ENCODE data around the gene DHRS7B. TPM values are rescaled to one million over a fixed set of nuclear protein-coding genes. Genes with fewer than 3 reads are reported as not detected.
A peak's percentile ranks its signal among the peaks of the same experiment; 100 is the strongest.

Gene DHRS7B
- polyA plus RNA-seq, 1 of the 3 experiments (the other 2 are of a cell fraction): 17.8 TPM

DNA sequence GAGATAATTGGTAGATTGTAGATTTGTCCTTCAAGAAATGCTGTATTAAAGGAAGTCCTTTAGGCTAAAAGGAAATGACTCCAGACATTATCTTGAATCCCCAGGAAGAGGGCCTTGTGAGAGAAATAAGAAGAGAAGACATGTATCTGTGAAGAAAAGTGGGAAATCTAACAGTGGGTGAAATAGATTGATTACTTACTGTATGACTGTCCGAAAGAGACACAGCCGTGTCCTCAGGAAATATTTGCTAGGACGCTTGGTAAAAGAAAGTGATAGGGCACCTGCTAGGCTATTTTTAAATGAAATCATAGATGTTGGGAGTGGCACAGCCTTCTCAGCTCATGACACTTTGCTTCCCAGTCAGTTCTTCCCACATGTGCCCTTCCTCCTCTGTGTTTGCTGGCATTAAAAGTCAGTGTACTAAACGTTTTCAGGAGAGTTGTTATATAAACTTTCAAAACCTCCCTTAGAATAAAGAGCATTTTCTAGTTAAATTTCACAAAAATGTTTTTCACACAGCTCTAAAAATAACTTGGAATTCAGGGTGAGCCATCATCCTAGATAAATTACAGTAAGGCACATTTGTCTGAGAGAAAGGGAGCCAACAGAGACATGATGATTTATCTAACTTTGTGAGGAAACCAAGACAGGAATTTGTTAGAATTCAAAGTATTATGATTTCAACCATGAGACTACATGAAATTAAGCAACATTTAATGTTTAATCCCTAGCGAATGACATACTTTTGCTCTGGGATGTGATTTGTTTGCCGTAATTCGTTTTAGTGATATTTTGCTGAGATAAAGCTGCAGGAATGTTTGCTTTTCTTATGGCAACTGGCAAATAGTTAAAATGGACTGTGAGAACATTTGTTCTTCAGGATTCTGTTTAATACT is 35.0 kb downstream of the DHRS7B start:
- H4K20me1 ChIP-seq (ENCODE audit: insufficient read depth): no peaks in the 10 kb centered on the region
- peak overlapping the region; percentile 54 to 89; a peak in 3 of 4 replicates for H3K27ac ChIP-seq (ENCODE audit: low read depth in 2 of 2, low read length in 1 of 2)
- POLR2A ChIA-PET: no interaction called here
- 41% methylated on average over 7 of the region's 7 CpGs for WGBS (ENCODE audit: low lambda C conversion rate)
- no peaks in the 10 kb centered on the region for H3K27me3 ChIP-seq (ENCODE audit: insufficient read depth)
- CTCF ChIA-PET: no interaction called here
- H3K9ac ChIP-seq: peak overlapping the region; percentile 15; the same call in 1 of the 2 replicates
- no peaks in the 10 kb centered on the region for H3K36me3 ChIP-seq (replicated peaks in 1 of 2; ENCODE audit: control insufficient read depth in 1 of 2, insufficient read depth in 2 of 2, low read length in 1 of 2)
- TF ChIP-seq JUND (IDR thresholded peaks at IDR 0.05): no peak
- TF ChIP-seq, protein P1, sequence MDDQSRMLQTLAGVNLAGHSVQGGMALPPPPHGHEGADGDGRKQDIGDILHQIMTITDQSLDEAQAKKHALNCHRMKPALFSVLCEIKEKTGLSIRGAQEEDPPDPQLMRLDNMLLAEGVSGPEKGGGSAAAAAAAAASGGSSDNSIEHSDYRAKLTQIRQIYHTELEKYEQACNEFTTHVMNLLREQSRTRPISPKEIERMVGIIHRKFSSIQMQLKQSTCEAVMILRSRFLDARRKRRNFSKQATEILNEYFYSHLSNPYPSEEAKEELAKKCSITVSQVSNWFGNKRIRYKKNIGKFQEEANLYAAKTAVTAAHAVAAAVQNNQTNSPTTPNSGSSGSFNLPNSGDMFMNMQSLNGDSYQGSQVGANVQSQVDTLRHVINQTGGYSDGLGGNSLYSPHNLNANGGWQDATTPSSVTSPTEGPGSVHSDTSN (IDR thresholded peaks at IDR 0.05): peak; percentile 47; the same call in 1 of the 2 replicates
- DNase-seq: no peak
- peaks cover 0 to 3% of the 10 kb centered on the region in 2 experiments; a peak in 2 of 4 replicates for H3K4me1 ChIP-seq (ENCODE audit: control insufficient read depth in 1 of 2, insufficient read depth in 2 of 2, low read depth in 1 of 2, low read length in 1 of 2)
- H3K9me3 ChIP-seq: no peaks in the 10 kb centered on the region
- no peaks in the 10 kb centered on the region for H3K9me2 ChIP-seq
- peak overlapping the region; percentile 67; the same call in 1 of the 2 replicates for H2AFZ ChIP-seq (ENCODE audit: low read depth)
- no peak overlapping the region for H3K4me3 ChIP-seq (ENCODE audit: low read depth in 2 of 2, low read length in 1 of 2)
- no peaks in the 10 kb centered on the region for H3K79me2 ChIP-seq (ENCODE audit: insufficient read depth)
- H3K4me2 ChIP-seq: peak overlapping the region; percentile 49; the same call in 1 of the 2 replicates
- H3F3A ChIP-seq (replicated peaks; ENCODE audit: insufficient read depth): peaks cover 27% of the 10 kb centered on the region

DNA sequence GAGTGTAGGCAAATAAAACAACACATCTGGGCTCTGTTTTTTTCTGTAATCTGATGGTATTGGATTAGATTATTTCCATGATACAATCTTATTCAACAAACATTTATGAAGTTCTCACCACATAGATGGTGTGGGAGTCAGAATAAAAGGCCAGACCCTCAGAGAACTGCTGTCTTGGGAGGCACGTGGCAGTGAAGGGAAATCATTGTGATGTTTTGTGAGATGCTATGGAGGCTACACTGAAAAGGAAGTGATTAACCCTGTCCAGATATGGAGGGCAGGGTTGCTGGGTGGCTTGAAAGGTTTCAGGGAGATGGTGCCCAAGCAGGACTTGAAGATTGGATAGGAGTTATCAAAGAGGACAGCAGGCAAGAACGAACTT is 35.6 kb downstream of the DHRS7B start:
- DNase-seq: no peak
- Histone ChIP-seq H4K20me1 (ENCODE audit: insufficient read depth) (no peaks in the 10 kb centered on the region), H3K9ac (peak overlapping the region; percentile 15; the same call in 1 of the 2 replicates), H3K4me2 (peak overlapping the region; percentile 49; the same call in 1 of the 2 replicates), H3K4me1 (ENCODE audit: control insufficient read depth in 1 of 2, insufficient read depth in 2 of 2, low read depth in 1 of 2, low read length in 1 of 2) (peaks cover 0 to 3% of the 10 kb centered on the region in 2 experiments; a peak in 2 of 4 replicates), H3K27me3 (ENCODE audit: insufficient read depth) (no peaks in the 10 kb centered on the region), H2AFZ (ENCODE audit: low read depth) (0 out of 2 replicates have a peak overlapping the region, but pooled peaks have one; percentile 67), H3K79me2 (ENCODE audit: insufficient read depth) (no peaks in the 10 kb centered on the region), H3K9me3 (no peaks in the 10 kb centered on the region), H3K27ac (ENCODE audit: low read depth in 2 of 2, low read length in 1 of 2) (peak overlapping the region; percentile 54 to 89; a peak in 3 of 4 replicates), H3K9me2 (no peaks in the 10 kb centered on the region), H3K4me3 (ENCODE audit: low read depth in 2 of 2, low read length in 1 of 2) (no peak overlapping the region), H3K36me3 (replicated peaks in 1 of 2; ENCODE audit: control insufficient read depth in 1 of 2, insufficient read depth in 2 of 2, low read length in 1 of 2) (no peaks in the 10 kb centered on the region), H3F3A (replicated peaks; ENCODE audit: insufficient read depth) (peaks cover 27% of the 10 kb centered on the region)
- 75% methylated on average over 2 of the region's 2 CpGs for WGBS (ENCODE audit: low lambda C conversion rate)
- ChIA-PET POLR2A (no interaction called here), CTCF (no interaction called here)
- TF ChIP-seq, protein P1 (IDR thresholded peaks at IDR 0.05): no peak
- TF ChIP-seq USF2 (IDR thresholded peaks at IDR 0.05; ENCODE audit: borderline replicate concordance, low read depth, low read length) (no peak), RAD21 (IDR thresholded peaks at IDR 0.05; ENCODE audit: low read length) (no peak), POLR2AphosphoS5 (IDR thresholded peaks at IDR 0.05; ENCODE audit: low read depth, low read length) (no peak), RFX5 (IDR thresholded peaks at IDR 0.05; ENCODE audit: low read length) (no peak), CHD2 (IDR thresholded peaks at IDR 0.05; ENCODE audit: low read length, partially characterized antibody) (no peak), TEAD4 (IDR thresholded peaks at IDR 0.05; ENCODE audit: borderline replicate concordance, insufficient read depth) (no peak), SMC3 (IDR thresholded peaks at IDR 0.05; ENCODE audit: low read depth, low read length) (no peak), FOXM1 (IDR thresholded peaks at IDR 0.05; ENCODE audit: low read depth) (no peak), TCF12 (IDR thresholded peaks at IDR 0.05) (no peak), MEF2A (IDR thresholded peaks at IDR 0.05; ENCODE audit: borderline replicate concordance, low read depth) (no peak), NFIC (IDR thresholded peaks at IDR 0.05; ENCODE audit: borderline replicate concordance) (no peak), RCOR1 (IDR thresholded peaks at IDR 0.05; ENCODE audit: low read length) (no peak), SIN3A (IDR thresholded peaks at IDR 0.05; ENCODE audit: borderline replicate concordance, low read depth, low read length) (no peak), GATA2 (CRISPR knock-in tag; IDR thresholded peaks at IDR 0.05) (no peak)
- TF ChIP-seq, protein P2, sequence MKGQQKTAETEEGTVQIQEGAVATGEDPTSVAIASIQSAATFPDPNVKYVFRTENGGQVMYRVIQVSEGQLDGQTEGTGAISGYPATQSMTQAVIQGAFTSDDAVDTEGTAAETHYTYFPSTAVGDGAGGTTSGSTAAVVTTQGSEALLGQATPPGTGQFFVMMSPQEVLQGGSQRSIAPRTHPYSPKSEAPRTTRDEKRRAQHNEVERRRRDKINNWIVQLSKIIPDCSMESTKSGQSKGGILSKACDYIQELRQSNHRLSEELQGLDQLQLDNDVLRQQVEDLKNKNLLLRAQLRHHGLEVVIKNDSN (IDR thresholded peaks at IDR 0.05; ENCODE audit: borderline replicate concordance, low read depth): no peak

Data from SK-N-SH (cell line).